Astrocyte (in vitro differentiated cells and primary cell): Measurements from ENCODE around the gene PRSS50. TPM values are rescaled to one million over a fixed set of nuclear protein-coding genes. Genes with fewer than 3 reads are reported as not detected.

Experiments used
- DNase-seq: peaks from one replicate; pipeline ENCODE4 v3.0.0-alpha.2; 2010; ENCODE audit warnings: low read depth
- FAIRE-seq: peaks from 2 replicates; lab custom pipeline; 2011; peaks lifted over from hg19 to GRCh38; lab: Jason Lieb, UNC
- H2AFZ ChIP-seq: 2 replicates; pipeline ENCODE4 v1.6.0; 2012; ENCODE audit warnings: low read depth, low read length, inconsistent platforms
- H3K27ac ChIP-seq: 2 replicates; pipeline ENCODE4 v1.5.1; 2011; ENCODE audit warnings: low read depth, low read length, inconsistent platforms
- H3K27me3 ChIP-seq: 2 replicates; pipeline ENCODE4 v1.6.0; 2011; ENCODE audit warnings: low read length, inconsistent platforms; ENCODE audit not compliant: insufficient read depth
- H3K36me3 ChIP-seq: 2 replicates; pipeline ENCODE4 v1.5.1; 2011; ENCODE audit warnings: low read length, inconsistent platforms; ENCODE audit not compliant: insufficient read depth
- H3K4me1 ChIP-seq: 2 replicates; pipeline ENCODE4 v1.5.1; 2011; ENCODE audit warnings: low read length, inconsistent platforms; ENCODE audit not compliant: insufficient read depth
- H3K4me2 ChIP-seq: 2 replicates; pipeline ENCODE4 v1.6.0; 2012; ENCODE audit warnings: low read length, inconsistent platforms
- H3K4me3 ChIP-seq: 2 replicates; pipeline ENCODE4 v1.5.1; 2011; ENCODE audit warnings: low read depth, mild to moderate bottlenecking, low read length, inconsistent platforms; ENCODE audit not compliant: insufficient read depth
- H3K79me2 ChIP-seq: 2 replicates; pipeline ENCODE4 v1.6.0; 2012; ENCODE audit warnings: mild to moderate bottlenecking, low read length, inconsistent platforms; ENCODE audit not compliant: insufficient read depth
- H3K9ac ChIP-seq: 2 replicates; pipeline ENCODE4 v1.6.0; 2012; ENCODE audit warnings: mild to moderate bottlenecking, low read length, inconsistent platforms
- H3K9me3 ChIP-seq: 2 replicates; pipeline ENCODE4 v1.5.1; 2012; ENCODE audit warnings: low read depth, mild to moderate bottlenecking, low read length, inconsistent platforms; ENCODE audit not compliant: insufficient read depth
- H4K20me1 ChIP-seq: 2 replicates; pipeline ENCODE4 v1.6.0; 2012; ENCODE audit warnings: low read length, inconsistent platforms; ENCODE audit not compliant: insufficient read depth
- H3K27ac Mint-ChIP-seq: one replicate; pipeline ENCODE4 v1.8.0; 2021; ENCODE audit warnings: mild to moderate bottlenecking, mixed read lengths; ENCODE audit not compliant: unreplicated experiment
- H3K27me3 Mint-ChIP-seq: one replicate; pipeline ENCODE4 v1.8.0; 2021; ENCODE audit warnings: low read depth, mixed read lengths; ENCODE audit not compliant: unreplicated experiment
- H3K36me3 Mint-ChIP-seq: one replicate; pipeline ENCODE4 v1.8.0; 2021; ENCODE audit warnings: low read depth, mixed read lengths; ENCODE audit not compliant: unreplicated experiment
- H3K4me1 Mint-ChIP-seq: one replicate; pipeline ENCODE4 v1.8.0; 2021; ENCODE audit warnings: low read depth, mixed read lengths; ENCODE audit not compliant: unreplicated experiment
- H3K4me3 Mint-ChIP-seq: one replicate; pipeline ENCODE4 v1.8.0; 2021; ENCODE audit warnings: mild to moderate bottlenecking, moderate library complexity, mixed read lengths; ENCODE audit not compliant: unreplicated experiment
- H3K9me3 Mint-ChIP-seq: one replicate; pipeline ENCODE4 v1.8.0; 2021; ENCODE audit warnings: mild to moderate bottlenecking, mixed read lengths; ENCODE audit not compliant: unreplicated experiment
- EZH2 ChIP-seq: IDR thresholded peaks from 2 replicates; pipeline ENCODE4 v1.6.1; 2012; ENCODE audit warnings: mild to moderate bottlenecking, low read length, inconsistent platforms; ENCODE audit not compliant: insufficient read depth
- total RNA-seq: library from RNA; stranded (reverse); gene quantifications from 2 replicates; pipeline ENCODE4 v1.2.1, GENCODE V29; 2021
- TF ChIP-seq, protein P1 (sequence below): IDR thresholded peaks from 2 replicates; pipeline ENCODE4 v1.5.1; 2011; ENCODE audit warnings: low read depth, mild to moderate bottlenecking, inconsistent platforms, low read length, moderate library complexity; ENCODE audit not compliant: insufficient read depth

PRSS50 gene
- total RNA-seq, 1 donor from 2014 or later = not detected

DNA sequence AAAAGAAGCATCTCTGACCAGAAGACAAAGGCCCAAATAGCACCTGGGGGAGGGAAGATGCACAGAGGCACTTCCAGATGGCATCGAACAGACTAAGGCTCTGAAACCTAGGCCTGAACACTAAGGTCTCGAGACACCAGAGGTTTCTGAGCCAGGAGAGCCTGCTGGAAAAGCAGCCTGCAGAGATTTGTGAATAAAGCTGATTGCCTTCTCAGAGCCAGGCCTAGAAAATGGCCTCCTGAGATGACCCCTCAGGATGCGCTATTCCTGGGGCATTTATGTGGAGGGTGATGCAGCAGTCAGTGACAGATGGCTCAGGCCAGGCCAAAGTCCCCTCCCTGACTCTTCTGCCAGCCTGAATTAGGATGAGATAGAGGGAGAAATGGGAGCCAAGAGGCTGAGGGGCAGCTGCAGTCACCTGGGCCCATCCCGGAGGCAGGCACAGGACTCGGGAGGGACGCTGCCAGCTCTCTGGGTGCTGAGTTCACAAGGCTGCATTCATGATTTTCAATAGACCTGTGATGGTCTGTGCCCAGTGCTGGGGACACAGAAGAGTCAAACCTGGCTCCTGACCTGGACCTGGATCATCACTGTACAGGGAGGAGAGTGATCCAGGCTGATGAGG lies 6.9 kb downstream of the PRSS50 start:
- FAIRE-seq (no peak), DNase-seq (no peak)
- H3K4me2 ChIP-seq = no peak overlapping the region
- no peak overlapping the region for H3K4me3 Mint-ChIP-seq
- H3K9me3 Mint-ChIP-seq = peaks cover under 1% of the 10 kb centered on the region
- H3K36me3 ChIP-seq = no peaks in the 10 kb centered on the region
- peaks cover 9% of the 10 kb centered on the region for H3K4me1 Mint-ChIP-seq
- no peak overlapping the region for H2AFZ ChIP-seq
- TF ChIP-seq EZH2 = no peak
- TF ChIP-seq, protein P1, sequence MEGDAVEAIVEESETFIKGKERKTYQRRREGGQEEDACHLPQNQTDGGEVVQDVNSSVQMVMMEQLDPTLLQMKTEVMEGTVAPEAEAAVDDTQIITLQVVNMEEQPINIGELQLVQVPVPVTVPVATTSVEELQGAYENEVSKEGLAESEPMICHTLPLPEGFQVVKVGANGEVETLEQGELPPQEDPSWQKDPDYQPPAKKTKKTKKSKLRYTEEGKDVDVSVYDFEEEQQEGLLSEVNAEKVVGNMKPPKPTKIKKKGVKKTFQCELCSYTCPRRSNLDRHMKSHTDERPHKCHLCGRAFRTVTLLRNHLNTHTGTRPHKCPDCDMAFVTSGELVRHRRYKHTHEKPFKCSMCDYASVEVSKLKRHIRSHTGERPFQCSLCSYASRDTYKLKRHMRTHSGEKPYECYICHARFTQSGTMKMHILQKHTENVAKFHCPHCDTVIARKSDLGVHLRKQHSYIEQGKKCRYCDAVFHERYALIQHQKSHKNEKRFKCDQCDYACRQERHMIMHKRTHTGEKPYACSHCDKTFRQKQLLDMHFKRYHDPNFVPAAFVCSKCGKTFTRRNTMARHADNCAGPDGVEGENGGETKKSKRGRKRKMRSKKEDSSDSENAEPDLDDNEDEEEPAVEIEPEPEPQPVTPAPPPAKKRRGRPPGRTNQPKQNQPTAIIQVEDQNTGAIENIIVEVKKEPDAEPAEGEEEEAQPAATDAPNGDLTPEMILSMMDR = no peak
- no peaks in the 10 kb centered on the region for H3K79me2 ChIP-seq
- no peaks in the 10 kb centered on the region for H3K9me3 ChIP-seq
- peaks cover 3% of the 10 kb centered on the region for H3K36me3 Mint-ChIP-seq
- H3K27ac Mint-ChIP-seq = peak overlapping the region; percentile 72
- peaks cover 30% of the 10 kb centered on the region for H3K27me3 Mint-ChIP-seq
- H3K27me3 ChIP-seq = no peaks in the 10 kb centered on the region
- no peak overlapping the region for H3K4me3 ChIP-seq
- no peaks in the 10 kb centered on the region for H4K20me1 ChIP-seq
- H3K9ac ChIP-seq = no peak overlapping the region
- peaks cover 8% of the 10 kb centered on the region for H3K4me1 ChIP-seq
- no peak overlapping the region for H3K27ac ChIP-seq

DNA sequence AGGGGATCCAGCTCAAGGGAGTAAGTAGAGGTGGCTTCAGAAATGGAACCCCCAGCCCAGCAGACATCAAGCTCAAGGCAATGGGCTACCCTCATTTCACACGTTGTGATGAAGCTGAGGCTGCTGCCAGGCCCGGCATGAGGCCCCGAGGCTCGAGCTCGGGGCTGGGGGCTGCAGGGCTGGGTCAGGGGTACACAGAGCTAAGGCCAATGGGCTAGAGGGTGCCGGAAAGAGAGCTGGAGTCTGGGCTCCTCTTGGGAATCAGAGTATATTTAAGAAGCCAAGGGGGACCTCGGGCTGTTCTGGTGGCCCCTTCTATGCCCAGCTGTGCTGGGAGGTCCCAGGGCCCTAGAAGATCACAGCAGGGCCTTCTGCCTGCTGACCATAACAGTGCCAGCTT lies 7.4 kb downstream of the PRSS50 start:
- Mint-ChIP-seq H3K36me3 (peaks cover 2% of the 10 kb centered on the region), H3K27ac (no peak overlapping the region), H3K9me3 (peaks cover 1% of the 10 kb centered on the region), H3K4me1 (peaks cover 12% of the 10 kb centered on the region), H3K27me3 (peaks cover 28% of the 10 kb centered on the region), H3K4me3 (no peak overlapping the region)
- Histone ChIP-seq H3K27ac (no peak overlapping the region), H3K4me1 (peaks cover 8% of the 10 kb centered on the region), H3K36me3 (no peaks in the 10 kb centered on the region), H3K4me3 (no peak overlapping the region), H4K20me1 (no peaks in the 10 kb centered on the region), H3K79me2 (no peaks in the 10 kb centered on the region), H3K4me2 (no peak overlapping the region), H3K9me3 (no peaks in the 10 kb centered on the region), H3K9ac (no peak overlapping the region), H2AFZ (no peak overlapping the region), H3K27me3 (no peaks in the 10 kb centered on the region)
- no peak for DNase-seq
- no peak for TF ChIP-seq EZH2
- TF ChIP-seq, protein P1 = no peak
- no peak for FAIRE-seq

DNA sequence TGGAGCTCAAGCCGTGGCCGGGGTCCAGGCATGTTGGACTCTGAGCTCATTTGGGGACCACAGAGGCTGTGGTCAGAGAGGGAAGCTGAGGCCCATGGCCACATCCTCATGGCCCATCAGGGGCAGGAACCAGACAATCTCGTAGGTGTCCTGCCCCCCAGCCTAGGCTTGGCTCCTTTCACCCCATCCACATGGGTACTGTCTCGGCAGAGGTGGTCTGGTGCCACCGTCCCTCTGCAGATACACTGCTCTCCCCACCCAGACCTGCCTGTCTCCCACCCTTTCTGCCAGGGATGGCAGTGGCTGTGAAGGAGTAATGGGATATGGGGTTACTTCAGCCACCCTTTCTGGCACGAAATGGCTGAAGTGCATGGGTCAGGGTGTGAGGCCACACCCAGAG lies 7.9 kb downstream of the PRSS50 start:
- TF ChIP-seq EZH2 = no peak
- Histone ChIP-seq H3K79me2 (no peaks in the 10 kb centered on the region), H3K27me3 (no peaks in the 10 kb centered on the region), H4K20me1 (no peaks in the 10 kb centered on the region), H2AFZ (no peak overlapping the region), H3K9me3 (no peaks in the 10 kb centered on the region), H3K4me3 (no peak overlapping the region), H3K36me3 (no peaks in the 10 kb centered on the region), H3K27ac (no peak overlapping the region), H3K4me1 (peaks cover 8% of the 10 kb centered on the region), H3K4me2 (no peak overlapping the region), H3K9ac (no peak overlapping the region)
- no peak overlapping the region for H3K27ac Mint-ChIP-seq
- H3K27me3 Mint-ChIP-seq = peaks cover 22% of the 10 kb centered on the region
- peaks cover 14% of the 10 kb centered on the region for H3K4me1 Mint-ChIP-seq
- FAIRE-seq (no peak), DNase-seq (no peak)
- peaks cover 1% of the 10 kb centered on the region for H3K9me3 Mint-ChIP-seq
- H3K4me3 Mint-ChIP-seq = no peak overlapping the region
- peaks cover 2% of the 10 kb centered on the region for H3K36me3 Mint-ChIP-seq
